DND-41 (cell line): Measurements from ENCODE around the gene NSF.

Experiments
- ATAC-seq: fragments of 200-7000 bp; cut with Tn5 transposase; 3 replicates; pipeline ENCODE4 v1.9.1; 2021; ENCODE audit warnings: low read depth; ENCODE audit not compliant: insufficient read depth
- DNase-seq: peaks from one replicate; pipeline ENCODE4 v3.0.0-alpha.2; 2020
- H2AFZ ChIP-seq: 2 replicates; pipeline ENCODE4 v1.6.0; 2012; ENCODE audit warnings: low read depth, low read length
- H3K27ac ChIP-seq: 2 replicates; pipeline ENCODE4 v1.5.1; 2012; ENCODE audit warnings: low read length, inconsistent platforms
- H3K27me3 ChIP-seq: fragments of 200-600 bp; sonication (generic); 2 replicates; pipeline ENCODE4 v1.6.0; 2012; ENCODE audit warnings: low read length, mild to moderate bottlenecking, inconsistent platforms; ENCODE audit not compliant: insufficient read depth, poor library complexity
- H3K36me3 ChIP-seq: 2 replicates; pipeline ENCODE4 v1.5.1; 2012; ENCODE audit warnings: low read length, inconsistent platforms; ENCODE audit not compliant: insufficient read depth
- H3K4me1 ChIP-seq: 2 replicates; pipeline ENCODE4 v1.5.1; 2012; ENCODE audit warnings: mild to moderate bottlenecking, low read length; ENCODE audit not compliant: insufficient read depth
- H3K4me2 ChIP-seq: 2 replicates; pipeline ENCODE4 v1.6.0; 2012; ENCODE audit warnings: mild to moderate bottlenecking, moderate library complexity, low read length, inconsistent platforms; ENCODE audit not compliant: insufficient read depth
- H3K4me3 ChIP-seq, 2 experiments: fragments of 200-600 bp in 1 of 2; shearing (Covaris generic) in 1 of 2; 2 replicates each; pipeline ENCODE4 v1.5.1; 2012 to 2016; ENCODE audit warnings: inconsistent platforms in 2 of 2, low read length in 2 of 2, mild to moderate bottlenecking in 2 of 2, low read depth in 1 of 2, moderate library complexity in 1 of 2
- H3K79me2 ChIP-seq: 2 replicates; pipeline ENCODE4 v1.6.0; 2012; ENCODE audit warnings: low read length, inconsistent platforms; ENCODE audit not compliant: insufficient read depth
- H3K9ac ChIP-seq: 2 replicates; pipeline ENCODE4 v1.6.0; 2012; ENCODE audit warnings: low read depth, mild to moderate bottlenecking, inconsistent platforms, low read length, moderate library complexity
- H3K9me3 ChIP-seq: 2 replicates; pipeline ENCODE4 v1.5.1; 2012; ENCODE audit warnings: low read length, moderate library complexity, mild to moderate bottlenecking, inconsistent platforms; ENCODE audit not compliant: insufficient read depth, severe bottlenecking
- H4K20me1 ChIP-seq: 2 replicates; pipeline ENCODE4 v1.6.0; 2012; ENCODE audit warnings: low read length; ENCODE audit not compliant: insufficient read depth
- CTCF ChIP-seq: IDR thresholded peaks from 2 replicates; pipeline ENCODE4 v1.5.1; 2012; ENCODE audit warnings: borderline replicate concordance, low read length, moderate library complexity, mild to moderate bottlenecking; ENCODE audit not compliant: poor library complexity, severe bottlenecking; ENCODE audit errors: extremely low read depth
- EZH2 ChIP-seq: IDR thresholded peaks from 3 replicates; pipeline ENCODE4 v1.6.1; 2012; ENCODE audit warnings: borderline replicate concordance, low read depth, mild to moderate bottlenecking, moderate library complexity, low read length, inconsistent platforms; ENCODE audit not compliant: severe bottlenecking

NSF gene

DNA sequence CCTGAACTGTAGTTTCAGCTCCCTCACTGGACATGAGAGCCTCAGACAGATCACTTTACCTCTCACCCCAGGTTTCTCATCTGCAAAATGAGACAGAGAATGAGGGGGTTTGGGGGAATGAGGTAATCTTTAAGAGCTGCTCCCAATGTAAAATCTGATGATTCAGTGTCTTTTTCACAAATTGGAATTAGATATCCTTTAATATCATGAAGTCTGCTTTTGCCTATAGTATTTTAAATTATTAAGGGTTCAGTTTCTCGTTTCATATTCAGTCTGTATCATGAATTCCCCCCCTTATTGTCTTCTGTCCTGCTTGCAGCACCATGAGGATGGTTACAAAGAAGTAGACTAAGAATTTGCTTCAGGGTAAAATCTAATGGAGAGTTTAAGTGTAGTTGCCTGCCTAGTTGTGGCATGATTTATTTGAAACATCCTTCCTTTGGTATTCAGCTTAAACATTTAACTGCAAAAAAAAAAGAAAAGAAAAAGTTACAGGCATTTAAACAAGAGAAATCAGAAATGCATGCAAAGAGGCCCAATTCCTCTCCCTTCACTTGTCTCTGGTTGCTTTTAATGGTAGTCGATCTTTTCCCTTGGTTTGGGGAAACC is 150.8 kb downstream of the NSF start:
- Histone ChIP-seq H3K4me2 (no peak overlapping the region), H3K9ac (no peak overlapping the region), H3K4me3 (no peak overlapping the region), H3K4me1 (no peaks in the 10 kb centered on the region), H3K79me2 (no peaks in the 10 kb centered on the region), H4K20me1 (no peaks in the 10 kb centered on the region), H3K9me3 (no peaks in the 10 kb centered on the region), H3K27me3 (no peaks in the 10 kb centered on the region), H3K27ac (no peak overlapping the region), H2AFZ (no peak overlapping the region), H3K36me3 (no peaks in the 10 kb centered on the region)
- TF ChIP-seq EZH2 (no peak), CTCF (no peak)
- DNase-seq (no peak), ATAC-seq (no peak)

DNA sequence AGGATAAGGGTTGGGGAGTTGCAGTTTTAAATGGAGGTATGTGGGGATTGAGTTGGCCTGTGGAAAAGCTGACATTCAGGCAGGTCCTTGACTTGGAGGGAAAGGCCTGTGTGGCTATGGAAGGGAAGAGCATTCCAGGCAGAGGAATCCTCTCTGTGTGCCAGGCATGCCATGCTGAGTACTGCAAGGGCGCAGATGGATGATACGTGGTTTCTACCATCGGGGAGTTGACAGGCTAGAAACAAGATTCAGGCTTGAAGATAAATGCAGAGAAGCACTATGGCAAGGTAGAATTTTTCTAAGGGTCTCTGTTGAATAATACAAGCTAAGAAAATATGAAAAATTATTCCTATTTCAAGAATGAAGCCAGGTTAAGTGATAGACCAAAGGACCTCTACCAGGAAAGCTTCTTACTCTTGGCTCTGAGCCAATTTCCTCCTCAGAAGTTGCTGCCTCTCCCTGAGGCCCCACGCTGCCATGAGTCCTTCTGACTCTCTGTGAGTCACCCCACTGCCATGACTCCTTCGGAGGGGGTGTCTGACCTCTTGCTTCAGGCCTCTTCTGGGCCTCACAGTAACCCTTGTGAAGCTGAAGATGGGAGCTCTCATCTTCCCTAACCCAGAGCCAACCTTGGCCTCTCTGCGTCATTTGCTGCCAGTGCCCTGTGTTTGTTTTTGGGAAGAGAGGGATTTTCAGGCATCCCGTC is 152.2 kb downstream of the NSF start:
- no peak for DNase-seq
- no peak overlapping the region for H3K27ac ChIP-seq
- no peaks in the 10 kb centered on the region for H3K36me3 ChIP-seq
- TF ChIP-seq CTCF (no peak), EZH2 (no peak)
- H3K27me3 ChIP-seq = no peaks in the 10 kb centered on the region
- H3K4me3 ChIP-seq = no peak overlapping the region
- no peak overlapping the region for H3K9ac ChIP-seq
- no peaks in the 10 kb centered on the region for H3K4me1 ChIP-seq
- no peaks in the 10 kb centered on the region for H4K20me1 ChIP-seq
- H2AFZ ChIP-seq = no peak overlapping the region
- H3K4me2 ChIP-seq = no peak overlapping the region
- H3K79me2 ChIP-seq = no peaks in the 10 kb centered on the region
- H3K9me3 ChIP-seq = no peaks in the 10 kb centered on the region
- peak; percentile 19; the same call in 1 of the 3 replicates for ATAC-seq

- Histone ChIP-seq H3K79me2 (no peaks in the 10 kb centered on the region), H3K36me3 (peaks cover 3% of the 10 kb centered on the region; the same call in 1 of the 2 replicates), H2AFZ (no peak overlapping the region), H3K4me2 (no peak overlapping the region), H3K27ac (no peak overlapping the region), H3K9ac (no peak overlapping the region), H3K4me3 (no peak overlapping the region), H3K4me1 (no peaks in the 10 kb centered on the region), H3K27me3 (no peaks in the 10 kb centered on the region), H4K20me1 (no peaks in the 10 kb centered on the region), H3K9me3 (no peaks in the 10 kb centered on the region)
- ATAC-seq (no peak), DNase-seq (no peak)
- TF ChIP-seq EZH2 (no peak), CTCF (no peak)
Measured at GRCh38 chr17:46744441-46744840, 154.0 kb downstream of the NSF start.
